DMS153 treated with DMSO at 0.1 percent for 48 hours (cell line): ENCODE data around the gene SLC16A5.
"Not testable (repeated sequence)": the region's sequence is repeated elsewhere in the genome, so short reads cannot be mapped to it uniquely, and the experiment has no call there.

Source experiments
- DNase-seq: peaks from one replicate; lab custom pipeline; 2025; ENCODE audit not compliant: unreplicated experiment; lab: John Stamatoyannopoulos, UW

SLC16A5 gene

DNA sequence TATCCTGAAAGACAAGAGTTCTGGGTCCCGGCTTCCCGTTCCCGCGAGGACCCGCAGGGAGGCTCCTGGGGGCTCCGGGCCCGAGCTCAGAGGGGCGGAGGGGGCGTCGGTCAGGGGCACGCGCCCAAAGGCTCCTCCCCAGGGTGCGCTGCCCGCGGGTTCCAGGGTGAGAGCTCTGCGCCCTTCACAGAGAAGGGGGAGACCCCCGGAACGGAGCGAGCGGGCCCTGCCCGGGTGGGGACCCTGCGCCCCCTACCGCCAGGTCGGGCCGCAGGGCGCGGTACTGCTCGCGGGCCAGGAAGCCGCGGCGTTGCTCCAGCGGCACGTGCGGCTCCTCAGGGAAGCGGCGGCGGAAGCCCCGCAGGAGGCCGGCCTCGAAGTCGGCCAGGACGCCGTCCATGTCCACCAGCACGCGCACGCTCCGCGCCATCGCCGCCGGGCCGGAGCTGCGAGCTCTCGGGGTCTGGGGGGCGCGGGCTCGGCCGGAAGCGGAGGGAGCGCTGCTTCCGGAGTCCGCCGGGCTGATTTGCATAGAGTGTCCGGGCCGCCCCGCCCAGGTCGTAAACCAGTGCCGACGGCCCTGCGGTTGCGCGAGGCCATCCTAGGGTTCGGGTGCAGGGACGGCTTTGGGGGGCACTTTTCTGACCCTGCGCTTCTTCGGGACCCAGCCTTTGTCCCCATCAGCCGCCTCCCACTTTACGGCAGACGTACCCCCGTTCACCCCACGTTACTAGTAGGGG lies 43.7 kb downstream of the SLC16A5 start, which contains the start of gene NT5C:
TSS of gene NT5C (minus strand) at position 465 of the 740 bp plus-strand sequence. CDS start at position 430, 35 bp downstream.
- DNase-seq, result peak; percentile 47

- not testable (repeated sequence) for DNase-seq
Measured at GRCh38 chr17:75132018-75133000, 44.6 kb downstream of the SLC16A5 start.

DNA sequence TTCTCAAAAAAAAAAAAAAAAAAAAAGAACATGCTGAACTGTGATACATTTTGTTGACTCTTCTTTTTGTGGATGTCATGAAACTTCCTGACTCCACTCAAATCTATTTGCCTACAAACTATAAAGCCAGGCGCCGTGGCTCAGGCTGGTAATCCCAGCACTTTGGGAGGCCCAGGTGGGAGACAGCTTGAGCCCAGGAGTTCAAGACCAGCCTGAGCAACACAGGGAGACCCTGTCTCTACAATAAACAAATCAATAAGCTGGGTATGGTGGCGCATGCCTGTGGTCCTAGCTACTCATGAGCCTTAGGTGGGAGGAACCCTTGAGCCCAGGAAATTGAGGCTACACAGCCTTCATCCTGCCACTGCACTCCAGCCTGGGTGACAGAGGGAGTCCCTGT lies 45.2 kb downstream of the SLC16A5 start:
- DNase-seq, result no peak

GRCh38 chr17:75133607-75134347 lies 46.0 kb downstream of the SLC16A5 start:
- DNase-seq, result not testable (repeated sequence)

GRCh38 chr17:75135452-75135851 lies 47.7 kb downstream of the SLC16A5 start:
- DNase-seq, result no peak

DNA sequence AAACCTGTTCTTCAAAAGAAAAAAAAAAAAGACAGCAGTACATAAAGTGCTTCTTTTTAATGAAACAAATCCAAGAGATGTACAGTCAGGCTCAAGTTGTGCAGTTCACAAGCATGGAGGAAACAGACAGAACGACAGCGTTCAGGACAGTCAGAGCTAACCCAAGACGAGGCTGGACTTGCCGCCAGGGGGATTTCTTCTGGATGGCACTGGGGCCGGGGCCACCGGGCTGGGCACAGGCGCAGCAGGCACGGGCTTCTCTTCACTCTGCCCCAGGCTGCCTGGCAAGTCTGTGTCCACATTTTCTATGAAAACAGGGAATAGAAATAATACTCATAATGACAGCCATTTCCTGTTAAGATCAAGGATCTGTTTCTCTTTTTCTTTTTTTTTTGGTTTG lies 48.2 kb downstream of the SLC16A5 start:
- no peak for DNase-seq

- not testable (repeated sequence) for DNase-seq
Measured at GRCh38 chr17:75137762-75138161, 50.0 kb downstream of the SLC16A5 start.

- no peak for DNase-seq
Measured at GRCh38 chr17:75138519-75138918, 50.8 kb downstream of the SLC16A5 start.

- no peak for DNase-seq
Measured at GRCh38 chr17:75142236-75142971, 54.6 kb downstream of the SLC16A5 start.

- no peak for DNase-seq
Measured at GRCh38 chr17:75144816-75145512, 57.2 kb downstream of the SLC16A5 start.

- DNase-seq, result no peak
Measured at GRCh38 chr17:75146592-75146991, 58.8 kb downstream of the SLC16A5 start.

- DNase-seq, result no peak
Measured at GRCh38 chr17:75147878-75148546, 60.3 kb downstream of the SLC16A5 start.

- no peak for DNase-seq
Measured at GRCh38 chr17:75151930-75152329, 64.2 kb downstream of the SLC16A5 start.

- DNase-seq, result no peak
Measured at GRCh38 chr17:75152523-75152921, 64.8 kb downstream of the SLC16A5 start.

DNA sequence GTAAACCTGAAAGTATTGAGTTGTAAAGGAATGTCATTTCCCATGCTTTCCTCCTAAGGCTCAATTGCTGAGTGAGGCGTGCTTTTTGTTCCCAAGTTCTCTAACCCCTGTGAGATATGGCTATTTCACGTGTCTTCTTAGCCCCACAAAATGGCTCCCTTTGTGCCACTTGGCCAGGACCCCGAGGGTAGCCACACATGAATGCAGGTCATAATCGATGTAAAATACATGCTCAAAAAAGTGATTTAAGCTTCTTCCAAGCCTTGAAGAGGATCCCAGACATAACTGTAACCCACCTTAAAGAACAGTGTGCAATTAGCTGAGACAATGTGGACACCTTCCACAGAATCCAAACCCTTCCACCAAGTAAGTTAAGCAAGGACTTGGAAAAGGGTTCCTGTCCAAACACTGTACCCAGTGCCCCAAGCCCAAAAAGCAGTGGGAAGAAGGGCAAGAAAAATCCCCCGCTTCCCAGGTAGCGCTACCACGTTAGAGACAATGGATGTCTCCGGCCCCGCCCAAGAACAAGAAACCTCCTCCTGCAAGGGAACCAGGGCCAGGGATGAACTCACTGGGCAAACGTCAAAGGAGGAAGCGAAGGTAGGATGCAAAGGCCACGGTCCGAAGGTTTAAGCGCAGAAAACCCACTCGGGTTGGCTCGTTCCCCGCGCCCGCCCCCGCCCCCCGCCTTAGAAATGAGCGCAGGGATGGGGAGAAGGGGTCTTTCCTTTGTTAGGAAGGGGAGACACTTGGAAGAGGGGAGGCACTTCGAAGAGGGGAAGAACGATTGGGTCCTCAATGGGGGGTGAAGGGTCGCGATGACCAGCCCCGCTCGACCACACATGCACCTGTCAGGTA lies 65.4 kb downstream of the SLC16A5 start:
- peak; percentile 7 for DNase-seq

DNA sequence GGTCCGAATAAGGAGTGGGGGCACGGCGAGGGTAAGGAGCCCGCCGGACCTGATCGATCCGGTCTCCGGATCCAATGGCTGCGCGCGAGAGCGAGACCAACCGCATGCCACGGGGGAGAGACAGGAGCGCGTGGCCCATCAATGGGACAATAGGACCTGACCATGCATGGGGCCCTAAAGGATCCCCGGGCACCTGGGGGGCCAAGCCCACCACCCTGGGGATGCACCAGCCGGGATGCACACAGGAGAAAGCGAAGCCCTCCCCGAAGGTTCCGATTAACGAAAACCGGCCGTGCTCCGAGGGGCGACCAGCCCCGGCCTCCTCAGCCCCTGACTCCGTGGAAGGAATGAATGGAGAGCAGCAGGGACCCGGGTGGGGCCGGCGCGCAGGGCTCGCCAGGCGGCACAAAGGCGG lies 66.0 kb downstream of the SLC16A5 start:
- DNase-seq, result no peak

- DNase-seq, result peak; percentile 90
Measured at GRCh38 chr17:75154195-75155106, 66.7 kb downstream of the SLC16A5 start, which contains the start of gene JPT1. TSS of gene JPT1 (minus strand) at chr17:75154512. CDS start at chr17:75154397, 115 bp downstream.
